HepG2 (cell line): ENCODE results near the gene STARD10. TPM values are rescaled to one million over a fixed set of nuclear protein-coding genes. Genes with fewer than 3 reads are reported as not detected.

Experiments
- ATF7 ChIP-seq, 2 experiments: fragments of 450-650 bp in 1 of 2; sonication (generic) in 1 of 2; formaldehyde crosslinking in 1 of 2; IDR thresholded peaks; 2 replicates each; pipeline versions ENCODE4 v1.4.0 to v1.6.1; 2016 to 2020; ENCODE audit warnings: antibody characterized with exemption in 1 of 2, mild to moderate bottlenecking in 1 of 2, missing genetic modification reagents in 1 of 2
- EHMT2 ChIP-seq: fragments of 200-600 bp; sonication (generic); IDR thresholded peaks from 2 replicates; pipeline ENCODE4 v1.7.0; 2017; ENCODE audit warnings: antibody characterized with exemption, low read depth, low read length, borderline replicate concordance
- HOXA3 ChIP-seq: sonication (generic); formaldehyde crosslinking; IDR thresholded peaks from 2 replicates; pipeline ENCODE4 v1.5.0; 2020; ENCODE audit warnings: missing genetic modification reagents
- KLF11 ChIP-seq: IDR thresholded peaks from 2 replicates; pipeline ENCODE4 v1.6.1; 2016; ENCODE audit warnings: missing compliant biosample characterization
- MNT ChIP-seq: fragments of 450-650 bp; IDR thresholded peaks from 2 replicates; pipeline ENCODE4 v1.6.1; 2016
- PAWR ChIP-seq: sonication (generic); formaldehyde crosslinking; IDR thresholded peaks from 2 replicates; pipeline ENCODE4 v1.4.0; 2020; ENCODE audit warnings: missing genetic modification reagents, mild to moderate bottlenecking, borderline replicate concordance
- YY1 ChIP-seq: IDR thresholded peaks from 2 replicates; pipeline ENCODE4 v1.6.1; 2011; ENCODE audit warnings: low read length, low read depth, moderate library complexity, mild to moderate bottlenecking; ENCODE audit not compliant: insufficient read depth, insufficient replicate concordance
- ZNF44 ChIP-seq: sonication (generic); formaldehyde crosslinking; IDR thresholded peaks from 2 replicates; pipeline ENCODE4 v1.5.1; 2020; ENCODE audit warnings: mild to moderate bottlenecking, missing genetic modification reagents
- ZNF574 ChIP-seq: sonication (generic); formaldehyde crosslinking; IDR thresholded peaks from 2 replicates; pipeline ENCODE4 v1.4.0; 2020; ENCODE audit warnings: missing genetic modification reagents
- polyA plus RNA-seq, 8 experiments: library from polyadenylated mRNA; depleted of rRNA in 3 of 8; stranded (reverse) in 7 of 8; unstranded in 1 of 8; fragments of >200 nt; fragmentation: Illumina TruSeq in 4 of 8; extraction: Trizol in 4 of 8; gene quantifications; 2 replicates each; pipeline versions ENCODE4 v1.2.1 to v1.2.3, GENCODE V29; 2011 to 2016; ENCODE audit warnings: low read depth in 4 of 8, missing spikeins in 1 of 8, mixed read lengths in 1 of 8; ENCODE audit not compliant: insufficient read depth in 1 of 8
- total RNA-seq, 5 experiments: library from RNA; depleted of rRNA; stranded (reverse); fragments of >200 nt; fragmentation: Illumina TruSeq; extraction: Trizol; gene quantifications; 2 replicates each; pipeline ENCODE4 v1.2.3, GENCODE V29; 2016; ENCODE audit warnings: low read depth in 1 of 5
- TF ChIP-seq, protein P1 (sequence below): sonication (generic); formaldehyde crosslinking; IDR thresholded peaks from 2 replicates; pipeline ENCODE4 v1.9.0; 2022; ENCODE audit warnings: missing genetic modification reagents, mild to moderate bottlenecking, borderline replicate concordance
- TF ChIP-seq, protein P2 (sequence below), 2 experiments: sonication (generic) in 1 of 2; formaldehyde crosslinking in 1 of 2; IDR thresholded peaks; 2 replicates each; pipeline versions ENCODE4 v1.5.1 to v1.6.1; 2011 to 2020; ENCODE audit warnings: borderline replicate concordance in 1 of 2, low read depth in 1 of 2, low read length in 1 of 2, mild to moderate bottlenecking in 1 of 2, missing genetic modification reagents in 1 of 2, moderate library complexity in 1 of 2
- TF ChIP-seq, protein P3 (sequence below): sonication (generic); formaldehyde crosslinking; IDR thresholded peaks from 2 replicates; pipeline ENCODE4 v1.8.0; 2022; ENCODE audit warnings: missing genetic modification reagents, low read depth, mild to moderate bottlenecking, borderline replicate concordance
- TF ChIP-seq, protein P4 (sequence below): sonication (generic); formaldehyde crosslinking; IDR thresholded peaks from 2 replicates; pipeline ENCODE4 v1.4.0; 2020; ENCODE audit warnings: missing genetic modification reagents

STARD10 gene
- total and polyA plus RNA-seq, 2 of the 13 experiments (the other 11 are each of a cell fraction or from before 2014, with no cell fraction given): 260 to 341 TPM

DNA sequence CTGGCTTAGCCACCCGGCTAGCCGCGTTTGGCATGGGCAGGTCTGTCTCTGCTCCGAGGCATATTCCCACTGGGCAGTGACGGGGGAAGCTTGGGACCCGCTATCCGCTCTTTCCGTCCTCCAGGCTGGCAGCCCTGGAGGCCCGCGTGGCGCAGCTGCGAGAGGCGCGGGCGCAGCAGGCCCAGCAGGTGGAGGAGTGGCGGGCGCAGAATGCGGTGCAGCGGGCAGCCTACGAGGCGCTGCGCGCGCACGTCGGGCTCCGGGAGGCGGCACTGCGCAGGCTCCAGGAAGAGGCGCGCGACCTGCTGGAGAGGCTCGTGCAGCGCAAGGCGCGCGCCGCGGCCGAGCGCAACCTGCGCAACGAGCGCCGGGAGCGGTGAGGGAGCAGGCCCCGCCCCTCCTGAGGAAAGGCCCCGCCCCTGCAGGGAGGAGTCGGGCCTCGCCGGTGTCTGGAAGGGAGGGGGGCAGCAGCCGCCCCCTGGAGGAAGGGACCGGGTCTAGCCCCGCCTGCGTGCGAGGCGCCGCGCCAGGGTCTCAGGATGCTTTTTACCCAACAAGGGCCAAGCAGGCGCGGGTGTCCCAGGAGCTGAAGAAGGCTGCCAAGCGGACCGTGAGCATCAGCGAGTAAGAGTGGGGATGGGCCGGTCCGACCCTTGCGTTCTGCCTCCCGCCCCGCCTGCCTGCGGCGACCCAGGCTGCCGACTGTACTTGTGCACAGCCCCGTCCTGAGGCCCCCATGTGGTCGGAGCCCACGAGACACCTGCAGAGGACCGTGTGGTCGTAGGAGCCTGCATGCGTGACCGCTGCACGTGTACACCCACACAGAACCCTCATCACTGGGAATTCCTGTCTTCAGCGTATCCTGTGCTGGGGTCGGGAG is 28.3 kb upstream of the STARD10 start (continued):
- TF ChIP-seq ZNF574 (peak; percentile 44; the same call in 1 of the 2 replicates), ATF7 (IDR thresholded peaks at IDR 0.05) (no peak), ATF7 (CRISPR knock-in tag; IDR thresholded peaks at IDR 0.05) (no peak), HOXA3 (CRISPR knock-in tag) (peak; percentile 42; the same call in 1 of the 2 replicates), ZNF44 (CRISPR knock-in tag) (no peak), PAWR (no peak), KLF11 (CRISPR knock-in tag) (no peak), YY1 (no peak), EHMT2 (no peak), MNT (no peak)
- TF ChIP-seq, protein P1, sequence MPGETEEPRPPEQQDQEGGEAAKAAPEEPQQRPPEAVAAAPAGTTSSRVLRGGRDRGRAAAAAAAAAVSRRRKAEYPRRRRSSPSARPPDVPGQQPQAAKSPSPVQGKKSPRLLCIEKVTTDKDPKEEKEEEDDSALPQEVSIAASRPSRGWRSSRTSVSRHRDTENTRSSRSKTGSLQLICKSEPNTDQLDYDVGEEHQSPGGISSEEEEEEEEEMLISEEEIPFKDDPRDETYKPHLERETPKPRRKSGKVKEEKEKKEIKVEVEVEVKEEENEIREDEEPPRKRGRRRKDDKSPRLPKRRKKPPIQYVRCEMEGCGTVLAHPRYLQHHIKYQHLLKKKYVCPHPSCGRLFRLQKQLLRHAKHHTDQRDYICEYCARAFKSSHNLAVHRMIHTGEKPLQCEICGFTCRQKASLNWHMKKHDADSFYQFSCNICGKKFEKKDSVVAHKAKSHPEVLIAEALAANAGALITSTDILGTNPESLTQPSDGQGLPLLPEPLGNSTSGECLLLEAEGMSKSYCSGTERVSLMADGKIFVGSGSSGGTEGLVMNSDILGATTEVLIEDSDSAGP (CRISPR knock-in tag): peak; percentile 32; the same call in 1 of the 2 replicates
- TF ChIP-seq, protein P2, sequence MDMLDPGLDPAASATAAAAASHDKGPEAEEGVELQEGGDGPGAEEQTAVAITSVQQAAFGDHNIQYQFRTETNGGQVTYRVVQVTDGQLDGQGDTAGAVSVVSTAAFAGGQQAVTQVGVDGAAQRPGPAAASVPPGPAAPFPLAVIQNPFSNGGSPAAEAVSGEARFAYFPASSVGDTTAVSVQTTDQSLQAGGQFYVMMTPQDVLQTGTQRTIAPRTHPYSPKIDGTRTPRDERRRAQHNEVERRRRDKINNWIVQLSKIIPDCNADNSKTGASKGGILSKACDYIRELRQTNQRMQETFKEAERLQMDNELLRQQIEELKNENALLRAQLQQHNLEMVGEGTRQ (IDR thresholded peaks at IDR 0.05; ENCODE audit: low read depth, low read length): no peak
- TF ChIP-seq, protein P2 (CRISPR knock-in tag; IDR thresholded peaks at IDR 0.05; ENCODE audit: borderline replicate concordance): no peak
- TF ChIP-seq, protein P3, sequence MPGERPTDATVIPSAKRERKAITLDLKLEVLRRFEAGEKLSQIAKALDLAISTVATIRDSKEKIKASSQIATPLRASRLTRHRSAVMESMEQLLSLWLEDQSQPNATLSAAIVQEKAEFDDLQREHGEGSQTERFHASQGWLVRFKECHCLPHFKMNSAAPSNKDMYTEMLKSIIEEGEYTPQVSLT (CRISPR knock-in tag): no peak
- TF ChIP-seq, protein P4, sequence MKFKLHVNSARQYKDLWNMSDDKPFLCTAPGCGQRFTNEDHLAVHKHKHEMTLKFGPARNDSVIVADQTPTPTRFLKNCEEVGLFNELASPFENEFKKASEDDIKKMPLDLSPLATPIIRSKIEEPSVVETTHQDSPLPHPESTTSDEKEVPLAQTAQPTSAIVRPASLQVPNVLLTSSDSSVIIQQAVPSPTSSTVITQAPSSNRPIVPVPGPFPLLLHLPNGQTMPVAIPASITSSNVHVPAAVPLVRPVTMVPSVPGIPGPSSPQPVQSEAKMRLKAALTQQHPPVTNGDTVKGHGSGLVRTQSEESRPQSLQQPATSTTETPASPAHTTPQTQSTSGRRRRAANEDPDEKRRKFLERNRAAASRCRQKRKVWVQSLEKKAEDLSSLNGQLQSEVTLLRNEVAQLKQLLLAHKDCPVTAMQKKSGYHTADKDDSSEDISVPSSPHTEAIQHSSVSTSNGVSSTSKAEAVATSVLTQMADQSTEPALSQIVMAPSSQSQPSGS (CRISPR knock-in tag): no peak
